IMR-90 (cell line): ENCODE measurements around the gene SLC9B2. TPM values are rescaled to one million over a fixed set of nuclear protein-coding genes. Genes with fewer than 3 reads are reported as not detected.

Source experiments
- ATAC-seq: fragments of 200-7000 bp; cut with Tn5 transposase; 2 replicates; pipeline ENCODE4 v1.9.1; 2020; ENCODE audit warnings: low read depth, mild to moderate bottlenecking, moderate library complexity
- BruUV-seq: library from RNA; stranded (reverse); fragments of 400-500 nt; replicated peaks from 2 replicates; lab custom pipeline; 2021; lab: Mats Ljungman, UMichigan
- CTCF ChIA-PET: fragments of 300-600 bp; formaldehyde crosslinking; extraction: SDS; loops from one replicate; lab custom pipeline; 2021; ENCODE audit warnings: antibody characterized with exemption; lab: Yijun Ruan, JAX
- POLR2A ChIA-PET: fragments of 300-600 bp; sonication (Branson Sonifier 250); formaldehyde crosslinking; loops from one replicate; lab custom pipeline; 2022; ENCODE audit warnings: antibody characterized with exemption; ENCODE audit not compliant: unreplicated experiment; lab: Charles Lee
- DNase-seq: peaks from one replicate; pipeline ENCODE4 v3.0.0; 2013
- H2AFZ ChIP-seq: replicated peaks from 2 replicates; pipeline ENCODE3; 2013; ENCODE audit warnings: low read length, mild to moderate bottlenecking; ENCODE audit not compliant: poor library complexity
- H2AK5ac ChIP-seq: 2 replicates; pipeline ENCODE4 v1.6.1; 2013; ENCODE audit warnings: low read depth, low read length, inconsistent platforms
- H2AK9ac ChIP-seq: replicated peaks from 2 replicates; pipeline ENCODE3; 2013; ENCODE audit warnings: mild to moderate bottlenecking, low read depth, low read length, moderate library complexity; ENCODE audit not compliant: poor library complexity
- H2BK120ac ChIP-seq: 2 replicates; pipeline ENCODE4 v1.6.1; 2013; ENCODE audit warnings: low read depth, low read length, inconsistent platforms
- H2BK15ac ChIP-seq: 3 replicates; pipeline ENCODE4 v1.6.1; 2013; ENCODE audit warnings: low read depth, low read length, inconsistent platforms
- H2BK20ac ChIP-seq: 2 replicates; pipeline ENCODE4 v1.6.1; 2013; ENCODE audit warnings: low read depth, mild to moderate bottlenecking, inconsistent platforms, low read length, moderate library complexity
- H2BK5ac ChIP-seq: 2 replicates; pipeline ENCODE4 v1.6.1; 2013; ENCODE audit warnings: mild to moderate bottlenecking, low read depth, low read length, inconsistent platforms; ENCODE audit not compliant: poor library complexity, severe bottlenecking
- H3K14ac ChIP-seq: replicated peaks from 2 replicates; pipeline ENCODE4 v1.6.1; 2013; ENCODE audit warnings: low read depth, low read length, inconsistent platforms
- H3K18ac ChIP-seq: 2 replicates; pipeline ENCODE4 v1.6.1; 2013; ENCODE audit warnings: low read depth, low read length, control low read depth
- H3K23ac ChIP-seq: 2 replicates; pipeline ENCODE4 v1.6.1; 2013; ENCODE audit warnings: low read depth, low read length, inconsistent platforms
- H3K27ac ChIP-seq: 2 replicates; pipeline ENCODE4 v1.5.1; 2013; ENCODE audit warnings: mild to moderate bottlenecking, control low read depth, low read length; ENCODE audit not compliant: insufficient read depth
- H3K27me3 ChIP-seq: 2 replicates; pipeline ENCODE4 v1.6.1; 2013; ENCODE audit warnings: low read length; ENCODE audit not compliant: control insufficient read depth, insufficient read depth
- H3K36me3 ChIP-seq: 2 replicates; pipeline ENCODE4 v1.6.1; 2013; ENCODE audit warnings: low read length, mixed read lengths; ENCODE audit not compliant: control insufficient read depth, insufficient read depth
- H3K4ac ChIP-seq: 2 replicates; pipeline ENCODE4 v1.6.1; 2013; ENCODE audit warnings: low read depth, low read length, inconsistent platforms
- H3K4me1 ChIP-seq: 2 replicates; pipeline ENCODE4 v1.6.1; 2013; ENCODE audit warnings: low read length, mixed read lengths; ENCODE audit not compliant: control insufficient read depth, insufficient read depth
- H3K4me2 ChIP-seq: 2 replicates; pipeline ENCODE4 v1.6.1; 2013; ENCODE audit warnings: low read depth, mild to moderate bottlenecking, control low read depth, low read length, moderate library complexity
- H3K4me3 ChIP-seq: 2 replicates; pipeline ENCODE4 v1.5.1; 2013; ENCODE audit warnings: low read depth, mild to moderate bottlenecking, control low read depth, low read length, moderate library complexity; ENCODE audit not compliant: insufficient read depth
- H3K56ac ChIP-seq: 2 replicates; pipeline ENCODE4 v1.6.1; 2013; ENCODE audit warnings: low read length, inconsistent platforms; ENCODE audit not compliant: insufficient read depth; ENCODE audit errors: extremely low read depth
- H3K79me1 ChIP-seq, 2 experiments: 2 replicates each; pipeline ENCODE4 v1.6.1; 2013; ENCODE audit warnings: low read length in 2 of 2, inconsistent platforms in 1 of 2, low read depth in 1 of 2
- H3K9ac ChIP-seq: 2 replicates; pipeline ENCODE4 v1.6.1; 2013; ENCODE audit warnings: low read depth, low read length, control low read depth
- H3K9me1 ChIP-seq: 2 replicates; pipeline ENCODE4 v1.6.1; 2013; ENCODE audit warnings: low read length, inconsistent platforms; ENCODE audit not compliant: insufficient read depth
- H3K9me3 ChIP-seq: 2 replicates; pipeline ENCODE4 v1.6.1; 2013; ENCODE audit warnings: low read length; ENCODE audit not compliant: control insufficient read depth, insufficient read depth
- H4K20me1 ChIP-seq: 2 replicates; pipeline ENCODE4 v1.6.1; 2013; ENCODE audit warnings: low read length, inconsistent platforms; ENCODE audit not compliant: insufficient read depth
- H4K5ac ChIP-seq: 2 replicates; pipeline ENCODE4 v1.6.1; 2013; ENCODE audit warnings: mild to moderate bottlenecking, low read depth, low read length, control low read depth
- H4K8ac ChIP-seq, 2 experiments: 2 replicates each; pipeline ENCODE4 v1.6.1; 2013; ENCODE audit warnings: low read depth in 2 of 2, low read length in 2 of 2, control low read depth in 1 of 2, inconsistent platforms in 1 of 2
- H4K91ac ChIP-seq: 2 replicates; pipeline ENCODE4 v1.6.1; 2013; ENCODE audit warnings: low read depth, low read length, inconsistent platforms; ENCODE audit not compliant: insufficient read depth
- BHLHE40 ChIP-seq: fragments of 150-350 bp; IDR thresholded peaks from 2 replicates; pipeline ENCODE4 v1.6.1; 2016; ENCODE audit warnings: mild to moderate bottlenecking, low read depth, low read length
- CEBPB ChIP-seq: IDR thresholded peaks from 2 replicates; pipeline ENCODE4 v1.6.1; 2012; ENCODE audit warnings: low read depth, low read length, improper control_type of control experiment
- CHD1 ChIP-seq: IDR thresholded peaks from 2 replicates; pipeline ENCODE4 v1.6.1; 2012; ENCODE audit warnings: low read depth, low read length, improper control_type of control experiment
- FOS ChIP-seq: fragments of 150-350 bp; IDR thresholded peaks from 2 replicates; pipeline ENCODE4 v1.6.1; 2016; ENCODE audit warnings: low read depth, low read length
- MAFK ChIP-seq: IDR thresholded peaks from 2 replicates; pipeline ENCODE4 v1.6.1; 2012; ENCODE audit warnings: low read depth, low read length, improper control_type of control experiment
- MAZ ChIP-seq: IDR thresholded peaks from 2 replicates; pipeline ENCODE4 v1.6.1; 2012; ENCODE audit warnings: low read depth, mild to moderate bottlenecking, low read length, improper control_type of control experiment, moderate library complexity, borderline replicate concordance
- MXI1 ChIP-seq: IDR thresholded peaks from 2 replicates; pipeline ENCODE4 v1.6.1; 2012; ENCODE audit warnings: low read depth, mild to moderate bottlenecking, low read length, moderate library complexity, borderline replicate concordance
- NFE2L2 ChIP-seq: fragments of 150-350 bp; IDR thresholded peaks from 2 replicates; pipeline ENCODE4 v1.6.1; 2016; ENCODE audit warnings: low read depth, mild to moderate bottlenecking, low read length
- POLR2A ChIP-seq: IDR thresholded peaks from 2 replicates; pipeline ENCODE4 v1.6.1; 2012; ENCODE audit warnings: mild to moderate bottlenecking, low read depth, low read length
- RAD21 ChIP-seq: IDR thresholded peaks from 2 replicates; pipeline ENCODE4 v1.6.1; 2012; ENCODE audit warnings: low read length, improper control_type of control experiment
- RCOR1 ChIP-seq: IDR thresholded peaks from 2 replicates; pipeline ENCODE4 v1.6.1; 2012; ENCODE audit warnings: mild to moderate bottlenecking, low read length, improper control_type of control experiment; ENCODE audit not compliant: insufficient replicate concordance
- RFX5 ChIP-seq: IDR thresholded peaks from 2 replicates; pipeline ENCODE4 v1.8.0; 2012; ENCODE audit warnings: low read depth, mild to moderate bottlenecking, low read length, moderate library complexity
- SMC3 ChIP-seq: fragments of 150-350 bp; IDR thresholded peaks from 2 replicates; pipeline ENCODE4 v1.6.1; 2016; ENCODE audit warnings: low read depth, mild to moderate bottlenecking, antibody characterized with exemption, low read length, moderate library complexity
- WGBS, 2 experiments: methylation state at CpG; one replicate each; pipeline versions ENCODE4 v1.1.5 to v1.1.7; 2013; ENCODE audit warnings: missing lambda C conversion rate in 2 of 2; ENCODE audit not compliant: insufficient read length in 1 of 2; ENCODE audit errors: extremely low coverage in 2 of 2; 5-methylcytosine and 5-hydroxymethylcytosine counted together
- dilution Hi-C: fragments of 300-500 bp; cut with HindIII; formaldehyde crosslinking; loops from one replicate; pipeline ENCODE4 v1.14.3; 2018; ENCODE audit warnings: low sequenced_read_pairs; ENCODE audit not compliant: unreplicated experiment
- in situ Hi-C: fragments of 300-500 bp; cut with MboI; formaldehyde crosslinking; loops from 3 replicates; pipeline ENCODE4 v1.14.3; 2019; ENCODE audit warnings: low sequenced_read_pairs, inconsistent platforms, mixed read lengths
- intact Hi-C: fragments of 100-400 bp; cut with micrococcal nuclease; formaldehyde crosslinking; loops from 2 replicates; pipeline ENCODE4 v1.10.0; 2022
- polyA plus RNA-seq, 3 experiments: library from polyadenylated mRNA; depleted of rRNA; stranded (reverse); fragments of >200 nt; gene quantifications; 2 replicates each; pipeline ENCODE4 v1.2.3, GENCODE V29; 2012; ENCODE audit warnings: low replicate concordance in 1 of 3
- total RNA-seq: library from RNA; depleted of rRNA; stranded (reverse); fragments of >200 nt; gene quantifications from 2 replicates; pipeline ENCODE4 v1.2.3, GENCODE V29; 2012
- TF ChIP-seq, protein P1 (sequence below): fragments of 150-350 bp; IDR thresholded peaks from 2 replicates; pipeline ENCODE4 v1.6.1; 2016; ENCODE audit warnings: low read depth, mild to moderate bottlenecking, low read length, moderate library complexity, borderline replicate concordance
- TF ChIP-seq, protein P2 (sequence below): fragments of 150-350 bp; IDR thresholded peaks from 2 replicates; pipeline ENCODE4 v1.6.1; 2017; ENCODE audit warnings: mild to moderate bottlenecking, antibody characterized with exemption, low read length, low read depth
- TF ChIP-seq, protein P3 (sequence below): conservative IDR thresholded peaks from 2 replicates; pipeline ENCODE4 v1.5.1; 2012; ENCODE audit warnings: mild to moderate bottlenecking, low read depth, low read length, improper control_type of control experiment

The SLC9B2 gene
- total and polyA plus RNA-seq, 2 of the 4 experiments (the other 2 are of a cell fraction), result 5.7 to 9.0 TPM

DNA sequence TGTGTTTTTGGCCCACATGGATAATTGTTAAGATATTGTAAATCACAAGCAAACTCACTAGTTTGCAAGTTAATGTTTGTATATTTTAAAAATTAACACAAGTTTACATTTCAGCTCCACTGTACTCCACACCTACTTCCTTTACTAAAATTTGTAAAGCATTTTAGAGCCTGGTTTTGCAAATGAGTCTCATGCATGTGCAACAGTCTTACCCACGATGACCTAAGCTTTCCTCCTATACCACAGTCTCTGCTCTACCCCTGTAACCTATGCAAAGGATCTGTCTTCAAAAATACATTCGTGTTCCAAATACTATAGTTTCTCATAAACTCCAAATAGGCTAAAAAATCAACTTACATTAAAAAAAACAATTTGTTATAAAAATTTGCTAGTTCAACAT is 12.9 kb upstream of the SLC9B2 start:
- in situ Hi-C loops (loop anchor here (5.0 kb wide), 1 partner anchor 467 kb away; no protein-coding TSS in a partner anchor), intact Hi-C loops (no loop called here)

More for the DNA sequence above, 12.9 kb upstream of the SLC9B2 start:
- Histone ChIP-seq H3K27ac (no peak overlapping the region), H3K9me3 (no peaks in the 10 kb centered on the region), H2AK5ac (no peak overlapping the region), H2AFZ (no peak overlapping the region), H3K9me1 (no peaks in the 10 kb centered on the region), H3K4me1 (peaks cover 2% of the 10 kb centered on the region; the same call in 1 of the 2 replicates), H3K14ac (no peak overlapping the region), H3K18ac (no peak overlapping the region), H3K23ac (no peak overlapping the region), H3K79me1 (no peaks in the 10 kb centered on the region), H2BK120ac (no peak overlapping the region), H3K36me3 (peaks cover 34% of the 10 kb centered on the region), H2BK5ac (no peak overlapping the region), H2AK9ac (no peak overlapping the region), H4K5ac (no peak overlapping the region), H4K8ac (no peak overlapping the region), H3K27me3 (no peaks in the 10 kb centered on the region), H3K4me3 (no peak overlapping the region), H3K9ac (no peak overlapping the region), H3K4ac (no peak overlapping the region), H2BK15ac (no peak overlapping the region), H2BK20ac (no peak overlapping the region), H3K56ac (no peak overlapping the region), H4K91ac (no peak overlapping the region), H3K4me2 (no peak overlapping the region), H4K20me1 (no peaks in the 10 kb centered on the region)
- ChIA-PET POLR2A (no interaction called here), CTCF (no interaction called here)
- WGBS, 2 experiments, result 100% methylated on average over 2 of the region's 2 CpGs; no CpG with 5 or more reads in 1 of the 2 experiments
- no peak for TF ChIP-seq RCOR1
- TF ChIP-seq, protein P1, sequence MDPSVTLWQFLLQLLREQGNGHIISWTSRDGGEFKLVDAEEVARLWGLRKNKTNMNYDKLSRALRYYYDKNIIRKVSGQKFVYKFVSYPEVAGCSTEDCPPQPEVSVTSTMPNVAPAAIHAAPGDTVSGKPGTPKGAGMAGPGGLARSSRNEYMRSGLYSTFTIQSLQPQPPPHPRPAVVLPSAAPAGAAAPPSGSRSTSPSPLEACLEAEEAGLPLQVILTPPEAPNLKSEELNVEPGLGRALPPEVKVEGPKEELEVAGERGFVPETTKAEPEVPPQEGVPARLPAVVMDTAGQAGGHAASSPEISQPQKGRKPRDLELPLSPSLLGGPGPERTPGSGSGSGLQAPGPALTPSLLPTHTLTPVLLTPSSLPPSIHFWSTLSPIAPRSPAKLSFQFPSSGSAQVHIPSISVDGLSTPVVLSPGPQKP, result no peak
- no peak for TF ChIP-seq MXI1
- TF ChIP-seq SMC3, result no peak
- TF ChIP-seq, protein P2, sequence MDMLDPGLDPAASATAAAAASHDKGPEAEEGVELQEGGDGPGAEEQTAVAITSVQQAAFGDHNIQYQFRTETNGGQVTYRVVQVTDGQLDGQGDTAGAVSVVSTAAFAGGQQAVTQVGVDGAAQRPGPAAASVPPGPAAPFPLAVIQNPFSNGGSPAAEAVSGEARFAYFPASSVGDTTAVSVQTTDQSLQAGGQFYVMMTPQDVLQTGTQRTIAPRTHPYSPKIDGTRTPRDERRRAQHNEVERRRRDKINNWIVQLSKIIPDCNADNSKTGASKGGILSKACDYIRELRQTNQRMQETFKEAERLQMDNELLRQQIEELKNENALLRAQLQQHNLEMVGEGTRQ, result no peak
- no peak for TF ChIP-seq RFX5
- no peak for TF ChIP-seq MAFK
- TF ChIP-seq FOS, result no peak
- TF ChIP-seq CEBPB, result no peak
- no peak for TF ChIP-seq CHD1
- TF ChIP-seq POLR2A, result no peak
- TF ChIP-seq MAZ, result no peak
- no peak for TF ChIP-seq RAD21
- no peak for TF ChIP-seq NFE2L2
- TF ChIP-seq BHLHE40, result no peak
- TF ChIP-seq, protein P3, sequence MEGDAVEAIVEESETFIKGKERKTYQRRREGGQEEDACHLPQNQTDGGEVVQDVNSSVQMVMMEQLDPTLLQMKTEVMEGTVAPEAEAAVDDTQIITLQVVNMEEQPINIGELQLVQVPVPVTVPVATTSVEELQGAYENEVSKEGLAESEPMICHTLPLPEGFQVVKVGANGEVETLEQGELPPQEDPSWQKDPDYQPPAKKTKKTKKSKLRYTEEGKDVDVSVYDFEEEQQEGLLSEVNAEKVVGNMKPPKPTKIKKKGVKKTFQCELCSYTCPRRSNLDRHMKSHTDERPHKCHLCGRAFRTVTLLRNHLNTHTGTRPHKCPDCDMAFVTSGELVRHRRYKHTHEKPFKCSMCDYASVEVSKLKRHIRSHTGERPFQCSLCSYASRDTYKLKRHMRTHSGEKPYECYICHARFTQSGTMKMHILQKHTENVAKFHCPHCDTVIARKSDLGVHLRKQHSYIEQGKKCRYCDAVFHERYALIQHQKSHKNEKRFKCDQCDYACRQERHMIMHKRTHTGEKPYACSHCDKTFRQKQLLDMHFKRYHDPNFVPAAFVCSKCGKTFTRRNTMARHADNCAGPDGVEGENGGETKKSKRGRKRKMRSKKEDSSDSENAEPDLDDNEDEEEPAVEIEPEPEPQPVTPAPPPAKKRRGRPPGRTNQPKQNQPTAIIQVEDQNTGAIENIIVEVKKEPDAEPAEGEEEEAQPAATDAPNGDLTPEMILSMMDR, result no peak
- BruUV-seq, result no TSS peak
- no peak for ATAC-seq
- dilution Hi-C loops, result no loop called here
- no peak for DNase-seq
